Fibroblast of villous mesenchyme (primary cell): ENCODE data around the gene TRIOBP. TPM values are rescaled to one million over a fixed set of nuclear protein-coding genes. Genes with fewer than 3 reads are reported as not detected.

Experiments used
- DNase-seq: peaks from one replicate; pipeline ENCODE4 v3.0.0-alpha.2; 2010; ENCODE audit warnings: low read depth
- H3K4me3 ChIP-seq: 2 replicates; pipeline ENCODE4 v1.5.1; 2011; ENCODE audit warnings: low read depth, mild to moderate bottlenecking, low read length
- total RNA-seq: library from RNA; depleted of rRNA; stranded (reverse); fragments of >200 nt; gene quantifications from 2 replicates; pipeline ENCODE4 v1.2.3, GENCODE V29; 2012
- TF ChIP-seq, protein P1 (sequence below): IDR thresholded peaks from 2 replicates; pipeline ENCODE4 v1.5.1; 2012; ENCODE audit warnings: low read depth, mild to moderate bottlenecking, low read length; ENCODE audit not compliant: insufficient read depth

TRIOBP gene
- total RNA-seq, 1 donor = 121 TPM

DNA sequence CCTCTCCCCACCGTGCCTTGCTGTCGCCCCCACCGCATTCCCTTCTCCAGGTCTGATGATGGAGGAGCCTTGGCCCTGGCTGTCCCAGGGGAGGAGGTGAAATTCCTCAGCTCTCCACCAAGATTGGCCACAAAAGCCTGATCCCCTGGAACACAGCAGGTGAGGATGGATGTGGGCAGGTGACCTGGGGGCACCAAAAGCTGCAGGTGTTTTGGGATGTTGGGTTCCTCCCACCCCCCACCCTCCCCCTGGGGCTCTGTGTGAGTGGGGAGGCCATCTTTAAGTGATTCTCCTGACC lies 639 bp downstream of the TRIOBP start:
- TF ChIP-seq, protein P1, sequence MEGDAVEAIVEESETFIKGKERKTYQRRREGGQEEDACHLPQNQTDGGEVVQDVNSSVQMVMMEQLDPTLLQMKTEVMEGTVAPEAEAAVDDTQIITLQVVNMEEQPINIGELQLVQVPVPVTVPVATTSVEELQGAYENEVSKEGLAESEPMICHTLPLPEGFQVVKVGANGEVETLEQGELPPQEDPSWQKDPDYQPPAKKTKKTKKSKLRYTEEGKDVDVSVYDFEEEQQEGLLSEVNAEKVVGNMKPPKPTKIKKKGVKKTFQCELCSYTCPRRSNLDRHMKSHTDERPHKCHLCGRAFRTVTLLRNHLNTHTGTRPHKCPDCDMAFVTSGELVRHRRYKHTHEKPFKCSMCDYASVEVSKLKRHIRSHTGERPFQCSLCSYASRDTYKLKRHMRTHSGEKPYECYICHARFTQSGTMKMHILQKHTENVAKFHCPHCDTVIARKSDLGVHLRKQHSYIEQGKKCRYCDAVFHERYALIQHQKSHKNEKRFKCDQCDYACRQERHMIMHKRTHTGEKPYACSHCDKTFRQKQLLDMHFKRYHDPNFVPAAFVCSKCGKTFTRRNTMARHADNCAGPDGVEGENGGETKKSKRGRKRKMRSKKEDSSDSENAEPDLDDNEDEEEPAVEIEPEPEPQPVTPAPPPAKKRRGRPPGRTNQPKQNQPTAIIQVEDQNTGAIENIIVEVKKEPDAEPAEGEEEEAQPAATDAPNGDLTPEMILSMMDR = peak; percentile 1
- DNase-seq = no peak
- no peak overlapping the region for H3K4me3 ChIP-seq

DNA sequence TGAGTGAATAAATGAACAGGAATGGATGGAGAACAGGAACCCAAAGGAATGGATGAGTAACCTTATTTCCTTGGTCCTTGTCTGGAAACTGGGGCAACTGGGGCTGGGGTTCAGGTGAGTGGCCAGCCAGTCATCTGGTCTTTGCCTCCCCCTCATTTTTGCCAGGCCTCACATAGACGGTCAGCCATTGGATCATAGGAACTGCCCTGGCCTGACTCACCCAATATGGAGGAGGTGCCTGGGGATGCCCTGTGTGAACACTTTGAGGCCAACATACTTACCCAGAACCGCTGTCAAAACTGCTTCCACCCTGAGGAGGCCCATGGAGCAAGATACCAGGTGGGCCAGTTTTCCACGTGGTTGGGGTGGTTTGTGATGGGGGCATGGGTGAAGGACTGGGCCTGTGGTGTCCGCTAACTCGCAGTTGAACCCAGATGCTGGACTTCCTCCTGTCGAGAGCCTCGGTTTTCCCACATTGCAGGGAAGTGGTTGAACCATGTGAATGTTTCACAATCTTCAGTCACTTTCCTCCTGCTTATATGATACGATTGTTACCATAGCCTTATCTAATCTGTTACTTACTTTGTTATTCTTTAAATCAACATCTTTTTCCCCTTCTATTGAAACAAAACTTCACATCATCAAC lies 4.4 kb downstream of the TRIOBP start:
- H3K4me3 ChIP-seq = no peak overlapping the region
- DNase-seq = peak; percentile 27
- TF ChIP-seq, protein P1 = no peak

DNA sequence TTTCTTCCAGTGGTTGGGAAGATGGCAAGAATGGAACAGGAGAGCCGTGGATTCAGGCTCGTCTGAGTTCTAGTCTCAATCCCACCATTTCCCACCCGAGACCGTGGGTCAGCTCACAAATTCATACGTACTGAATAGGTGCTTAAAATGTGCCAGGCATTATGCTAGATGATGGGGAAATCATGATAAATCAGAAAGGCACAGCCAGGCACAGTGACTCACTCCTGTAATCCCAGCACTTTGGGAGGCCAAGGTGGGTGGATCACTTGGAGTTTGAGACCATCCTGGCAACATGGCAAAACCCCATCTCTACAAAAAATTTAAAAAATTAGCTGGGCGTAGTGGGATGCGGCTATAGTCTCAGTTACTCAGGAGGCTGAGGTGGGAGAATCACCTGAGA lies 7.1 kb downstream of the TRIOBP start:
- TF ChIP-seq, protein P1 = no peak
- no peak overlapping the region for H3K4me3 ChIP-seq
- no peak for DNase-seq

DNA sequence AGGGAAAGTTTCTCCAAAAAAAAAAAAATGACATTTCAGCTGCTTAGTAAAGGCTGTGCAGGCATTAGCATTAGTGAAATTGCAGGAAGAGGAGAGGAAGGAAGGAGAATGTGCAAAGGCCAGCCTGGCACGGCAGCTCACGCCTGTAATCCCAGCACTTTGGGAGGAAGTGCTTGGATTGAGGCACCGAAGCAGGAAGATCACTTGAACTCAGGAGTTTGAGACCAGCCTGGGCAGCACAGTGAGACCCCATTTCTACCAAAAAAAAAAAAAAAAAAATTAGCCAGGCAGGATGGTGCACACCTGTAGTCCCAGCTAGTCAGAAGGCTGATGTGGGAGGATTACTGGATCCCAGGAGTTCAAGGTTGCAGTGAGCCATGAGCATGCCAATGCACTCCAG lies 7.8 kb downstream of the TRIOBP start:
- DNase-seq = no peak
- TF ChIP-seq, protein P1 = no peak
- no peak overlapping the region for H3K4me3 ChIP-seq

DNA sequence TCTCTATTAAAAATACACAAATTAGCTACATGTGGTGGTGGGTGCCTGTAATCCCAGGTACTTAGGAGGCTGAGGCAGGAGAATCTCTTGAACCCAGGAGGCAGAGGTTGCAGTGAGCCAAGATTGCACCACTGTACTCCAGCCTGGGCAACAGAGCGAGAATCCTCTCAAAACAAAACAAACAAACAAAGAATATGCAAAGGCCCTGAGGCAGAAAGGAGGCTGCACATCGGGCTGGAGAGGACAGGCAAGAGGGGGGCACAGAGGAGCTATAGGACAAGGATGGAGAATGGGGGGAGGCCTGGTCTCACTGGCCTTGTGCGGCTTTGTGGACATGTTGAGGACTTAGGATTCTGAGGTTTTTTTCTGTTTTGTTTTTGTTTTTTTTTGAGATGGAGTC lies 8.4 kb downstream of the TRIOBP start:
- TF ChIP-seq, protein P1 = no peak
- DNase-seq = no peak
- no peak overlapping the region for H3K4me3 ChIP-seq

DNA sequence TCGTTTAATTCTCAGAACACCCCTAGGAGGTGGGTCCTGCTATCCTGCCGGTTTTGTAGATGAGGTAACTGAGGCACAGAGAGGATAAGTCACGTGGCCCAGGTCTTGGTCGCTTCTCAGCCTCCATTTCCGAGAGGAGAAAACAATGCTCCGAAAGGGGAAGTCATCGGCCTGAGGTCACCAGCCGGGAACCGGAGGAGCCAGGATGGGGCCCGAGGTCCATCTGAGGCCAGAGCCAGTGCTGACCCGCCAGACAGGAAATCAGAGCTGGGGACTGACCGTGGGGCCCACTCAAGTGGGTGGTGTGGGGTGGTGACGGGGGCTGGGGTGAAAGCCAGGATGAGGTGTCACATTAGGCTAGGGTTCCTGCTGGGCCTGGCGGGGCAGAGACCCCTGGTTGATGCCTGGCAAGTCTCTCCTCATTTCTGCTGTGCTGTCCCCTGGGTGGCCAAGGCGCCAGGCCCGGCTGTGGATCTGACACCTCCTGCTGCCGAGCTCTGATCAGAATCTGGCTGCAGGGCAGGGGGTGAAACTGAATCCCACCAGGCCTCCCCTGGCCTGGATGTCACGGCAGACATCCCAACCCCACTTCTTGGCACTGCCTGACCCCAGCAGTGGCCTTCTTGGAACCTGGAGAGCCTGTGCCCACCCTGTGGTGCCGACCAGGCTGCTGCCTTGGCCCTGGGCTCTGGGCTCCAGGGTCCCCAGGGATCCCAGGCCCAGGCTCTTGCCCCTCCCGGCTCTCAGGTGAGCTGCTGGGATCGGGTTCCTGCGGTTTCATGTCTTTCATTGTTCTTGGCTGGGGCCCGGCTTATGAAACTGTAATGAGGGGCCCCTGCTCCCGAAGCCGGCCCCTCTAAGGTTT lies 12.0 kb downstream of the TRIOBP start:
- TF ChIP-seq, protein P1 = no peak
- no peak overlapping the region for H3K4me3 ChIP-seq
- DNase-seq = no peak
